Measurements from ENCODE around the gene KRR1. TPM values are rescaled to one million over a fixed set of nuclear protein-coding genes. Genes with fewer than 3 reads are reported as not detected.

KRR1 gene
- total RNA-seq, 1 experiment from 2014 or later: 114 TPM

- no peaks in the 10 kb centered on the region for H3K9me3 Mint-ChIP-seq (ENCODE audit: low read depth, unreplicated experiment)
- BruUV-seq (replicated peaks): no TSS peak
- H3K36me3 Mint-ChIP-seq (ENCODE audit: insufficient read depth, unreplicated experiment): peaks cover 29% of the 10 kb centered on the region
- no peak overlapping the region for H3K27ac Mint-ChIP-seq (ENCODE audit: unreplicated experiment)
- H3K27me3 Mint-ChIP-seq (ENCODE audit: unreplicated experiment): no peaks in the 10 kb centered on the region
- DNase-seq: no peak
- CTCF ChIA-PET: no interaction called here
- intact Hi-C loops (cut with micrococcal nuclease; ENCODE audit: unreplicated experiment): no loop called here
- H3K4me1 Mint-ChIP-seq (ENCODE audit: low read depth, unreplicated experiment): peaks cover 5% of the 10 kb centered on the region
- no peak overlapping the region for H3K4me3 Mint-ChIP-seq (ENCODE audit: low read depth, unreplicated experiment)
- no peak for TF ChIP-seq CTCF (IDR thresholded peaks at IDR 0.05; ENCODE audit: unreplicated experiment)
Observed at GRCh38 chr12:75503459-75503858, 8.0 kb downstream of the KRR1 start.

DNA sequence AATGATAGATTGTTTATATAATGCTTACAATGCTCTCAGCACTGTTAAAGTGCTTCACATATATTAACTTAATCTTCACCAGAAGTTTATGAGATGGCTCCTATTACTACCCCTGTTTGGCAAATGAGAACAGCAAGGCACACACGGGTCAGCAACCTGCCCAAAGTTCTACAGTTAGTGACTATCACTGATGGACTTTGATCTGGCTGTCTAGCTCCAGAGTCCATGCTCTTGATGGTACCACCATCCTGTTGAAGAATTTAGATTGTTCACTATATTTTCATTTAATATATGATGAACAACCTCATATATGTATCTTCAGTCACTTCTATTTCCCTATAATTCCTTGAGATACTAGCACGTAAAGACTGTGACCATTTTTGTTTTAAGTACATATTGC, 20.2 kb downstream of the KRR1 start:
- no peaks in the 10 kb centered on the region for H3K36me3 Mint-ChIP-seq (ENCODE audit: insufficient read depth, unreplicated experiment)
- H3K9me3 Mint-ChIP-seq (ENCODE audit: low read depth, unreplicated experiment): no peaks in the 10 kb centered on the region
- H3K27me3 Mint-ChIP-seq (ENCODE audit: unreplicated experiment): no peaks in the 10 kb centered on the region
- CTCF ChIA-PET: no interaction called here
- no peak for DNase-seq
- H3K27ac Mint-ChIP-seq (ENCODE audit: unreplicated experiment): no peak overlapping the region
- no TSS peak for BruUV-seq (replicated peaks)
- no peak for TF ChIP-seq CTCF (IDR thresholded peaks at IDR 0.05; ENCODE audit: unreplicated experiment)
- no peak overlapping the region for H3K4me3 Mint-ChIP-seq (ENCODE audit: low read depth, unreplicated experiment)
- H3K4me1 Mint-ChIP-seq (ENCODE audit: low read depth, unreplicated experiment): peaks cover 11% of the 10 kb centered on the region
- intact Hi-C loops (cut with micrococcal nuclease; ENCODE audit: unreplicated experiment): no loop called here

DNA sequence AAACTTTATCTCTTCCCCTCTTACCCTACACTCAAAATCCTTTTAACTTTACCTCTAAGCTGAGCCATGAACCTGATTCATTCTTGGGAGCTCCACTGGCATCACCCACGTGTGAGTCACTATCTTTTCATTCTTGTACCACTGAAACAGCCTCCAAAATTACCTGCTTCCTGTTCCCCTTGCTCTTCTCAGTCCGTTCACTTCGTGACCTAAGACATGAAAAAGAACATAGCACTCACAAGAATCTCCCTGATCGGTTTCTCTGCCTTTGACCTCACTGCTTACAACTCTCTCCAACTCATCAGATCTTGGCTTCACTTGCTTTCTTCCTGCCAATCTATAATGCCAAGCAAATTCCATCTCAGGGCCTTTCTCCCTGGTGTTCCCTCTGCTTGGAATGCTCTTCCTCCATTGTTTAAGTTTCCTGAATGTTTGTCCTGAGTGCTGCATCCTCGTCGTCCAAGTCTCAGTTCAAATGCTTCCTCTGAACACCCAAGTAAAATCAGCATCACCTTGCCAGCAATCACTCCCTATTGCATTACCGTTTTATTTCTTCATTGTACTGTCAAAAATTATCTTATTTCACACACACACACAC, 21.7 kb downstream of the KRR1 start:
- CTCF ChIA-PET: interaction anchor here (0.7 kb wide), 1 partner anchor 445 kb away, joined by 4 read pairs; no protein-coding TSS in a partner anchor
- no peak overlapping the region for H3K4me3 Mint-ChIP-seq (ENCODE audit: low read depth, unreplicated experiment)

DNA sequence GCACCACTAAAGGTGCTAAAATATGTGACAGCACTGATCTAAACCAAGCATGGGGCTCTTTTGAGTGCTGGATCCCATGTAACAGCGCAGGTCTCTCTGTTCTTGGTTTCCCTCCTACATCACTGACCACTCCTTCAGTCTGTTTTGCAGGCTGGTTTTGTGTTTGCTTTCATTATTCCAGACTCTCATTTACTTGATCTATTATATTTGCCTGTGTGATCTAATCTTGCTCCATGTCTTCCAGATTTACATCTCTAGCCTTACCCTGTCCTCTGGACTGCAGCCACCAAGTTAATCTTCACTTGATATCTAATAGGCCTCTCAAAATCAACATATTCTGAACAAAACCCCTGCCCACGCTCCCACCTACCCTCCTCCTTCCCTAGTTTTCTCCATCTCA, 22.2 kb downstream of the KRR1 start:
- no peak overlapping the region for H3K4me3 Mint-ChIP-seq (ENCODE audit: low read depth, unreplicated experiment)
- no peaks in the 10 kb centered on the region for H3K27me3 Mint-ChIP-seq (ENCODE audit: unreplicated experiment)
- no peaks in the 10 kb centered on the region for H3K9me3 Mint-ChIP-seq (ENCODE audit: low read depth, unreplicated experiment)
- peaks cover 4% of the 10 kb centered on the region for H3K36me3 Mint-ChIP-seq (ENCODE audit: insufficient read depth, unreplicated experiment)
- TF ChIP-seq CTCF (IDR thresholded peaks at IDR 0.05; ENCODE audit: unreplicated experiment): no peak
- BruUV-seq (replicated peaks): no TSS peak
- H3K4me1 Mint-ChIP-seq (ENCODE audit: low read depth, unreplicated experiment): peaks cover 11% of the 10 kb centered on the region
- intact Hi-C loops (cut with micrococcal nuclease; ENCODE audit: unreplicated experiment): loop anchor here (2.0 kb wide), 1 partner anchor 98 kb away; the partner anchor contains the start of gene GLIPR1L2
- CTCF ChIA-PET: interaction anchor here (0.7 to 1.1 kb wide), 6 partner anchors 9 to 548 kb away, joined by 3 to 9 read pairs (median 3); partner anchors contain the start of genes GLIPR1L1 and GLIPR1L2
- DNase-seq: no peak
- H3K27ac Mint-ChIP-seq (ENCODE audit: unreplicated experiment): no peak overlapping the region

More for the DNA sequence above, 21.7 kb downstream of the KRR1 start:
- BruUV-seq (replicated peaks): no TSS peak
- no peak for TF ChIP-seq CTCF (IDR thresholded peaks at IDR 0.05; ENCODE audit: unreplicated experiment)
- intact Hi-C loops (cut with micrococcal nuclease; ENCODE audit: unreplicated experiment): loop anchor here (2.0 kb wide), 1 partner anchor 99 kb away; the partner anchor contains the start of gene GLIPR1L2
- Mint-ChIP-seq H3K36me3 (ENCODE audit: insufficient read depth, unreplicated experiment) (no peaks in the 10 kb centered on the region), H3K4me1 (ENCODE audit: low read depth, unreplicated experiment) (peaks cover 11% of the 10 kb centered on the region), H3K27ac (ENCODE audit: unreplicated experiment) (no peak overlapping the region), H3K9me3 (ENCODE audit: low read depth, unreplicated experiment) (no peaks in the 10 kb centered on the region), H3K27me3 (ENCODE audit: unreplicated experiment) (no peaks in the 10 kb centered on the region)
- DNase-seq: no peak
